Islet of Langerhans (tissue), 1 donor: ENCODE measurements around the gene NME7.
"Not testable (repeated sequence)": the region's sequence is repeated elsewhere in the genome, so short reads cannot be mapped to it uniquely, and the experiment has no call there.

Experiments used
- FAIRE-seq: peaks from one replicate; lab custom pipeline; 2011; peaks lifted over from hg19 to GRCh38; lab: Jason Lieb, UNC

Gene NME7

GRCh38 chr1:169340882-169341281 is 26.7 kb downstream of the NME7 start:
- no peak for FAIRE-seq

GRCh38 chr1:169339773-169340172 is 27.8 kb downstream of the NME7 start:
- FAIRE-seq: no peak

- FAIRE-seq: no peak
Observed at GRCh38 chr1:169338617-169339016, 29.0 kb downstream of the NME7 start.

- not testable (repeated sequence) for FAIRE-seq
Observed at GRCh38 chr1:169336947-169337715, 30.5 kb downstream of the NME7 start.

GRCh38 chr1:169334727-169335126 is 32.9 kb downstream of the NME7 start:
- not testable (repeated sequence) for FAIRE-seq

GRCh38 chr1:169330927-169331326 is 36.7 kb downstream of the NME7 start:
- no peak for FAIRE-seq

GRCh38 chr1:169329383-169329782 is 38.2 kb downstream of the NME7 start:
- no peak for FAIRE-seq

- no peak for FAIRE-seq
Observed at GRCh38 chr1:169327875-169328274, 39.7 kb downstream of the NME7 start.

- peak; percentile 5 for FAIRE-seq
Observed at GRCh38 chr1:169326956-169327268, 40.7 kb downstream of the NME7 start.

GRCh38 chr1:169326261-169326955 is 41.2 kb downstream of the NME7 start:
- FAIRE-seq: no peak

GRCh38 chr1:169325117-169325516 is 42.5 kb downstream of the NME7 start:
- no peak for FAIRE-seq

GRCh38 chr1:169322138-169322537 is 45.5 kb downstream of the NME7 start:
- FAIRE-seq: no peak

GRCh38 chr1:169321539-169321938 is 46.1 kb downstream of the NME7 start:
- peak; percentile 9 for FAIRE-seq

GRCh38 chr1:169318536-169319244 is 48.9 kb downstream of the NME7 start:
- peak; percentile 65 for FAIRE-seq

GRCh38 chr1:169316556-169316955 is 51.0 kb downstream of the NME7 start:
- no peak for FAIRE-seq

GRCh38 chr1:169312084-169312954 is 55.3 kb downstream of the NME7 start:
- no peak for FAIRE-seq

- peak; percentile 71 for FAIRE-seq
Observed at GRCh38 chr1:169309178-169310166, 58.1 kb downstream of the NME7 start.

- FAIRE-seq: peak; percentile 24
Observed at GRCh38 chr1:169308313-169309039, 59.1 kb downstream of the NME7 start.

GRCh38 chr1:169307176-169307575 is 60.4 kb downstream of the NME7 start:
- no peak for FAIRE-seq

GRCh38 chr1:169305948-169306347 is 61.6 kb downstream of the NME7 start:
- no peak for FAIRE-seq
